Activated T-helper 1 cell treated with anti-CD3 and anti-CD28 coated beads, Interleukin-2, amount 50 U/mL, for 16 hours (primary cell): Measurements from ENCODE around the gene UBL3.

Experiments used
- DNase-seq, 2 donors: peaks; one replicate each; pipeline ENCODE4 v3.0.0-alpha.2; 2020; ENCODE audit warnings: low read depth in 1 of 2, low spot score in 1 of 2

UBL3 gene

GRCh38 chr13:29857085-29857484, 6.7 kb upstream of the UBL3 start:
- DNase-seq = no peak

GRCh38 chr13:29856426-29856825, 6.0 kb upstream of the UBL3 start:
- no peak for DNase-seq

- no peak for DNase-seq
These were observed 5.4 kb upstream of the UBL3 start for GRCh38 chr13:29855784-29856183.

- no peak for DNase-seq
These were observed 4.6 kb upstream of the UBL3 start for GRCh38 chr13:29855009-29855408.

- DNase-seq = no peak
These were observed 2.7 kb upstream of the UBL3 start for GRCh38 chr13:29853131-29853530.

- DNase-seq = no peak
These were observed 2.1 kb upstream of the UBL3 start for GRCh38 chr13:29852472-29853054.

GRCh38 chr13:29849731-29850212, 645 bp downstream of the UBL3 start:
- DNase-seq = no peak

- no peak for DNase-seq
These were observed 1.3 kb downstream of the UBL3 start for GRCh38 chr13:29849071-29849631.

GRCh38 chr13:29847501-29847983, 2.9 kb downstream of the UBL3 start:
- no peak for DNase-seq

- no peak for DNase-seq
These were observed 3.8 kb downstream of the UBL3 start for GRCh38 chr13:29846475-29847256.

GRCh38 chr13:29845440-29846056, 4.9 kb downstream of the UBL3 start:
- DNase-seq = no peak

- DNase-seq = no peak
These were observed 6.0 kb downstream of the UBL3 start for GRCh38 chr13:29844441-29844840.

GRCh38 chr13:29840585-29840984, 9.8 kb downstream of the UBL3 start:
- no peak for DNase-seq

- DNase-seq = no peak
These were observed 14.9 kb downstream of the UBL3 start for GRCh38 chr13:29835280-29836061.

- DNase-seq = no peak
These were observed 17.6 kb downstream of the UBL3 start for GRCh38 chr13:29832761-29833298.

GRCh38 chr13:29830000-29830399, 20.4 kb downstream of the UBL3 start:
- no peak for DNase-seq

- no peak for DNase-seq
These were observed 31.3 kb downstream of the UBL3 start for GRCh38 chr13:29819143-29819542.

- no peak for DNase-seq
These were observed 32.6 kb downstream of the UBL3 start for GRCh38 chr13:29817604-29818378.

- no peak for DNase-seq
These were observed 33.7 kb downstream of the UBL3 start for GRCh38 chr13:29816715-29817114.

- no peak for DNase-seq
These were observed 35.1 kb downstream of the UBL3 start for GRCh38 chr13:29815336-29815735.
